Colonic mucosa (tissue), 4 donors: ENCODE results near the gene C2orf81. TPM values are rescaled to one million over a fixed set of nuclear protein-coding genes. Genes with fewer than 3 reads are reported as not detected.
A peak's percentile ranks its signal among the peaks of the same experiment; 100 is the strongest.

Source experiments
- DNase-seq: peaks from one replicate; pipeline ENCODE4 v3.0.0-alpha.2; 2020
- H3K27ac ChIP-seq: fragments of 200-600 bp; one replicate; pipeline ENCODE4 v1.8.0; 2021
- H3K27me3 ChIP-seq: fragments of 200-600 bp; one replicate; pipeline ENCODE4 v1.8.0; 2021
- H3K36me3 ChIP-seq: fragments of 200-600 bp; one replicate; pipeline ENCODE4 v1.8.0; 2021
- H3K4me1 ChIP-seq: fragments of 200-600 bp; one replicate; pipeline ENCODE4 v1.8.0; 2021; ENCODE audit warnings: mild to moderate bottlenecking
- H3K4me3 ChIP-seq: fragments of 200-600 bp; one replicate; pipeline ENCODE4 v1.8.0; 2021
- H3K9ac ChIP-seq, 2 donors: one replicate each; pipeline ENCODE4 v1.7.0; 2013; ENCODE audit warnings: control low read depth in 2 of 2, low read depth in 2 of 2, low read length in 2 of 2
- H3K9me3 ChIP-seq: fragments of 200-600 bp; one replicate; pipeline ENCODE4 v1.8.0; 2021
- CTCF ChIP-seq: fragments of 200-600 bp; IDR thresholded peaks from one replicate; pipeline ENCODE4 v1.8.0; 2022; ENCODE audit warnings: antibody characterized with exemption, mild to moderate bottlenecking
- intact Hi-C: fragments of 100-400 bp; cut with DNase I; formaldehyde crosslinking; loops from one replicate; pipeline ENCODE4 v1.14.1; 2022
- total RNA-seq, 2 donors: library from RNA; stranded (reverse); fragmentation: NEBNext Ultra II Directional in 1 of 2; extraction: Animal tissue kit (Norgen Biotek cat#: 25700) in 1 of 2; gene quantifications; one replicate each; pipeline ENCODE4 v1.2.1, GENCODE V29; 2021
- donor health status: healthy.
- donor health status: DM: no; HTN: no; CAD: no.
- donor health status: DM: no; HTN: no; CAD: no.

C2orf81 gene
- total RNA-seq, 2 donors from 2014 or later, result 0.62 to 1.1 TPM

GRCh38 chr2:74430502-74430901, 9.1 kb upstream of the C2orf81 start:
- Histone ChIP-seq H3K9me3 (no peaks in the 10 kb centered on the region), H3K4me3 (no peak overlapping the region), H3K9ac (peak overlapping the region in 1 of 2 donors; percentile 55), H3K36me3 (no peaks in the 10 kb centered on the region), H3K4me1 (no peaks in the 10 kb centered on the region), H3K27ac (peak overlapping the region; percentile 11), H3K27me3 (no peaks in the 10 kb centered on the region)
- TF ChIP-seq CTCF, result no peak
- intact Hi-C loops, result no loop called here
- no peak for DNase-seq

- H3K4me1 ChIP-seq, result no peaks in the 10 kb centered on the region
- no peak overlapping the region for H3K4me3 ChIP-seq
- peak; percentile 77 for DNase-seq
Measured at GRCh38 chr2:74429487-74430451, 8.3 kb upstream of the C2orf81 start.

DNA sequence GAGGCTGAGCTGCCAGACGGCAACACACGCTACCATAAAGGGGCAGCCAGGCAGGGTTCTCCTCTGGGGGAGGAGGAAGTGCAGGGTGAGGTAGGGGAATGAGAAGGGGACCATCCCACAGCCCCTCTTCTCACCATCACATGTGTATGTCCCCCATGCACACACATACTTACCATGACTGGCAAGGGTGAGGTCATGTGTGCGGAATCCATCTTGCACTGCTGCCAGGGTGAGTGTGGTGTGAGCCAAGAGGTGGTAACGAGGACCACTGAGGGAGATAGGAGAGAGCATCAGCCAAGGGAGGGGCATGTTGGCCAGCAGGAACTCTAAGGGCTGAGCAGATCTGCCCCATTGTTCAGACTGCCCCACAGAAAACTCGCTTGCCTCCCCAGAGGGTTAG, 7.3 kb upstream of the C2orf81 start:
- Histone ChIP-seq H3K9ac (no peak overlapping the region), H3K27ac (no peak overlapping the region), H3K27me3 (no peaks in the 10 kb centered on the region), H3K36me3 (no peaks in the 10 kb centered on the region), H3K4me3 (no peak overlapping the region), H3K4me1 (no peaks in the 10 kb centered on the region), H3K9me3 (no peaks in the 10 kb centered on the region)
- no peak for TF ChIP-seq CTCF
- no peak for DNase-seq
- intact Hi-C loops, result no loop called here

More at GRCh38 chr2:74429487-74430451, 8.3 kb upstream of the C2orf81 start:
- H3K36me3 ChIP-seq, result no peaks in the 10 kb centered on the region
- intact Hi-C loops, result no loop called here
- H3K27me3 ChIP-seq, result no peaks in the 10 kb centered on the region
- H3K27ac ChIP-seq, result peak overlapping the region; percentile 11
- H3K9me3 ChIP-seq, result no peaks in the 10 kb centered on the region
- no peak for TF ChIP-seq CTCF
- H3K9ac ChIP-seq, result peak overlapping the region in 1 of 2 donors; percentile 55

DNA sequence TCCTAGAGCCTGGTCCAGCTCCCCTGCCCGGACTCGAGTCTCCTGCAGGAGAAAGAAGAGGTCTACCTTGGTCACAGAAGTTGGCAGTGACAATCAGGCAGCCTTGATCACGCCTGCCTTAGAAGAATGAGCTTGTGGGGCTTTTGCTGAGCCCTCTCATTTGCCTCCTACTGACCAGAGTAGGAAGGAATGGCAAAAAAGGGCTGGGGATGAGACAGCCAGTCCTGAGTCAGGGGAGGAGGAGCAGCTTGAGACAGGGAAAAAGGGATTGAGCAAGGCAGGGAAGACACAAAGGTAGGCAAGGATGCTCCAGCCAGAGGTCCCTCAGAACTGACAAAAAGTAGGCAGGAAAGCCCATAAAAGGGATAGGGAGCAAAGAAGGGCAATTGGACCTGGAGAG, 6.1 kb upstream of the C2orf81 start:
- no peaks in the 10 kb centered on the region for H3K4me1 ChIP-seq
- no peaks in the 10 kb centered on the region for H3K27me3 ChIP-seq
- no peak overlapping the region for H3K9ac ChIP-seq
- no peak overlapping the region for H3K27ac ChIP-seq
- H3K36me3 ChIP-seq, result no peaks in the 10 kb centered on the region
- no peaks in the 10 kb centered on the region for H3K9me3 ChIP-seq
- intact Hi-C loops, result no loop called here
- no peak for DNase-seq
- no peak for TF ChIP-seq CTCF
- H3K4me3 ChIP-seq, result no peak overlapping the region

- H3K36me3 ChIP-seq, result no peaks in the 10 kb centered on the region
- H3K4me1 ChIP-seq, result no peaks in the 10 kb centered on the region
- no peak overlapping the region for H3K9ac ChIP-seq
- no peak overlapping the region for H3K4me3 ChIP-seq
- no peak for TF ChIP-seq CTCF
- no peaks in the 10 kb centered on the region for H3K9me3 ChIP-seq
- no peak overlapping the region for H3K27ac ChIP-seq
- intact Hi-C loops, result no loop called here
- DNase-seq, result no peak
- H3K27me3 ChIP-seq, result no peaks in the 10 kb centered on the region
Measured at GRCh38 chr2:74426181-74426758, 4.9 kb upstream of the C2orf81 start.
